A673 (cell line): ENCODE data around the gene GOLGA8K.
"Not testable (repeated sequence)": the region's sequence is repeated elsewhere in the genome, so short reads cannot be mapped to it uniquely, and the experiment has no call there.

Experiments
- EZH2 ChIP-seq: fragments of 200-600 bp; sonication (generic); IDR thresholded peaks from 2 replicates; pipeline ENCODE4 v1.6.1; 2017; ENCODE audit warnings: borderline replicate concordance, low read depth, mild to moderate bottlenecking, mixed read lengths, antibody characterized with exemption, low read length; ENCODE audit not compliant: poor library complexity, severe bottlenecking
- TF ChIP-seq, protein P1 (sequence below): fragments of 300-800, 200-600 bp; sonication (generic); conservative IDR thresholded peaks from 2 replicates; pipeline ENCODE4 v1.5.1; 2017; ENCODE audit warnings: low read depth, mild to moderate bottlenecking, antibody characterized with exemption, low read length, moderate library complexity, mixed read lengths

DNA sequence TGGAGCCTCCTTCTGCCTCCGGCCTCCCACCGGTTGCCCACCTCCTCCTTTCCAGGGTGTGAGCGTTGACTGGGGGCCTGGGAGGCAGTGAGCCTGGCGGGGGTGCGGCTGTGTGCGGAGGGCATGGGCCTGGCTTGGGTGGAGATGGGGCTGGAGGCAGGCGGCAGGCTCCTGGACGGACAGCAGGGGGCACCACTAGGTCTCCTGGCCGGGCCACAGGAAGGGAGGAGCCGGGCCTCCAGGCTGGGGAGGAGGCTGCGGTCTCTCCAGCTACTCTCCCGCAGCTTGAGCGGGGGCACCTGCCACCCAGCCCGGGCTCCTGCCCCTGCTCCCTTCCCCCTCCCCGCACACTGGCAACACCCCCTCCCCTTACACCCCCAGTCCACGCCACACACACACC, 38.1 kb downstream of the GOLGA8K start:
- TF ChIP-seq, protein P1, sequence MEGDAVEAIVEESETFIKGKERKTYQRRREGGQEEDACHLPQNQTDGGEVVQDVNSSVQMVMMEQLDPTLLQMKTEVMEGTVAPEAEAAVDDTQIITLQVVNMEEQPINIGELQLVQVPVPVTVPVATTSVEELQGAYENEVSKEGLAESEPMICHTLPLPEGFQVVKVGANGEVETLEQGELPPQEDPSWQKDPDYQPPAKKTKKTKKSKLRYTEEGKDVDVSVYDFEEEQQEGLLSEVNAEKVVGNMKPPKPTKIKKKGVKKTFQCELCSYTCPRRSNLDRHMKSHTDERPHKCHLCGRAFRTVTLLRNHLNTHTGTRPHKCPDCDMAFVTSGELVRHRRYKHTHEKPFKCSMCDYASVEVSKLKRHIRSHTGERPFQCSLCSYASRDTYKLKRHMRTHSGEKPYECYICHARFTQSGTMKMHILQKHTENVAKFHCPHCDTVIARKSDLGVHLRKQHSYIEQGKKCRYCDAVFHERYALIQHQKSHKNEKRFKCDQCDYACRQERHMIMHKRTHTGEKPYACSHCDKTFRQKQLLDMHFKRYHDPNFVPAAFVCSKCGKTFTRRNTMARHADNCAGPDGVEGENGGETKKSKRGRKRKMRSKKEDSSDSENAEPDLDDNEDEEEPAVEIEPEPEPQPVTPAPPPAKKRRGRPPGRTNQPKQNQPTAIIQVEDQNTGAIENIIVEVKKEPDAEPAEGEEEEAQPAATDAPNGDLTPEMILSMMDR, result not testable (repeated sequence)
- TF ChIP-seq EZH2, result not testable (repeated sequence)
